ENCODE results near the gene CLEC3B.

Gene CLEC3B

GRCh38 chr3:45081506-45082141 is 55.5 kb downstream of the CLEC3B start:
- Histone ChIP-seq H3K4me3 (replicated peaks; ENCODE audit: insufficient read depth, low read length) (no peak overlapping the region), H3K27ac (replicated peaks) (no peak overlapping the region), H3K27me3 (ENCODE audit: insufficient read depth, poor library complexity, severe bottlenecking) (no peaks in the 10 kb centered on the region)
- no peak for DNase-seq (ENCODE audit: low read depth in 1 of 2, low spot score in 1 of 2)
- TF ChIP-seq REST (IDR thresholded peaks at IDR 0.05; ENCODE audit: insufficient replicate concordance, low read depth) = no peak

- Histone ChIP-seq H3K4me3 (replicated peaks; ENCODE audit: insufficient read depth, low read length) (no peak overlapping the region), H3K27me3 (ENCODE audit: insufficient read depth, poor library complexity, severe bottlenecking) (no peaks in the 10 kb centered on the region), H3K27ac (replicated peaks) (no peak overlapping the region)
- DNase-seq (ENCODE audit: low read depth in 1 of 2, low spot score in 1 of 2) = no peak
- TF ChIP-seq REST (IDR thresholded peaks at IDR 0.05; ENCODE audit: insufficient replicate concordance, low read depth) = no peak
- TF ChIP-seq GABPA (IDR thresholded peaks at IDR 0.05; ENCODE audit: low read depth) = no peak
- no peak for TF ChIP-seq CTCF (IDR thresholded peaks at IDR 0.05; ENCODE audit: insufficient read depth, low read length)
Observed at GRCh38 chr3:45082142-45082538, 56.0 kb downstream of the CLEC3B start.

- H3K27me3 ChIP-seq (ENCODE audit: insufficient read depth, poor library complexity, severe bottlenecking) = no peaks in the 10 kb centered on the region
- no peak overlapping the region for H3K27ac ChIP-seq (replicated peaks)
- TF ChIP-seq GABPA (IDR thresholded peaks at IDR 0.05; ENCODE audit: low read depth) (no peak), POLR2AphosphoS5 (IDR thresholded peaks at IDR 0.05; ENCODE audit: low read depth) (no peak), REST (IDR thresholded peaks at IDR 0.05; ENCODE audit: insufficient replicate concordance, low read depth) (no peak), CTCF (IDR thresholded peaks at IDR 0.05; ENCODE audit: insufficient read depth, low read length) (no peak), SPI1 (IDR thresholded peaks at IDR 0.05; ENCODE audit: borderline replicate concordance, low read depth) (no peak)
- no peak overlapping the region for H3K4me3 ChIP-seq (replicated peaks; ENCODE audit: insufficient read depth, low read length)
- no peak for DNase-seq (ENCODE audit: low read depth in 1 of 2, low spot score in 1 of 2)
Observed at GRCh38 chr3:45083023-45083422, 56.9 kb downstream of the CLEC3B start.

- Histone ChIP-seq H3K27me3 (ENCODE audit: insufficient read depth, poor library complexity, severe bottlenecking) (no peaks in the 10 kb centered on the region), H3K4me3 (replicated peaks; ENCODE audit: insufficient read depth, low read length) (no peak overlapping the region), H3K27ac (replicated peaks) (no peak overlapping the region)
- no peak for TF ChIP-seq POLR2AphosphoS5 (IDR thresholded peaks at IDR 0.05; ENCODE audit: low read depth)
- no peak for TF ChIP-seq SPI1 (IDR thresholded peaks at IDR 0.05; ENCODE audit: borderline replicate concordance, low read depth)
- no peak for TF ChIP-seq CTCF (IDR thresholded peaks at IDR 0.05; ENCODE audit: insufficient read depth, low read length)
- TF ChIP-seq REST (IDR thresholded peaks at IDR 0.05; ENCODE audit: insufficient replicate concordance, low read depth) = no peak
- TF ChIP-seq GABPA (IDR thresholded peaks at IDR 0.05; ENCODE audit: low read depth) = no peak
- no peak for DNase-seq (ENCODE audit: low read depth in 1 of 2, low spot score in 1 of 2)
Observed at GRCh38 chr3:45084361-45084760, 58.3 kb downstream of the CLEC3B start.
